ENCODE measurements around the gene CAMK4.
"Not testable (repeated sequence)": the region's sequence is repeated elsewhere in the genome, so short reads cannot be mapped to it uniquely, and the experiment has no call there.

The CAMK4 gene

GRCh38 chr5:111311666-111312065 is 87.5 kb downstream of the CAMK4 start:
- H3K4me1 ChIP-seq (ENCODE audit: insufficient read depth, low read length) = peaks cover 6% of the 10 kb centered on the region
- no peak overlapping the region for H3K4me3 ChIP-seq (ENCODE audit: low read length)
- no peaks in the 10 kb centered on the region for H3K36me3 ChIP-seq (ENCODE audit: insufficient read depth, low read length)
- no peaks in the 10 kb centered on the region for H3K9me3 ChIP-seq (ENCODE audit: low read length)
- no peak overlapping the region for H2AFZ ChIP-seq (ENCODE audit: low read depth, low read length)
- H3K27me3 ChIP-seq (ENCODE audit: insufficient read depth, low read length) = no peaks in the 10 kb centered on the region

DNA sequence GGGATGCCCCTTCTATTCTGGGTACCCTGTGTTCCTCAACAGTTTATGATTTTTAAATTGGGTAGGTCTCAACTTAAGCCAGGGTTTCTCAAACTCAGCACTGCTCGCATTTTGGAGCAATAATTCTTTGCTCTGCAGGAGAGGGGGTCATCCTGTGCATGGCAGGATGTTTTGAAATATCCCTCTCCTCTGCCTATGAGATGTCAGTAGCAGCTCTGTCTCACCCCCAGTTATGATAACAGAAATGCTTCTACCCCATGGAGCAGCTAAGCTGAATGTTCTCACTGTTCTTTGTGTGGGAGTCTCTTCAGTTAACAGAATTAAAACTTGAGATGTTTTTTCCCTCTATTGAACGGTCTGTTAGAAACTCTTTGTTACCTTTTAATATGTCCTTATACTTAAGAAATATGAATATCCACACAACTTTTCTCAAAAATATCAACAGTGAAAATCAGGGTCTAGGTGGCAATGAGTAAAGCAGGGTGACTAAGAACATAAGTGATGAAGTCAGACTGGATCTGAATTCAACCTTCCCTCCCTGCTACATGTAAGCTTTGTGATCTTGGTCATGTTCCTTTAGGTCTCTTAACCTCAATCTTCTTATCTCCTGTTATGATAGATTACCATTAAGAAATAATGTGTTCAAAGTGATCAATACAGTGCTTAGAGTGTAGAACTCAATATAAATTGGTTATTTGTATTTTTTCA is 89.0 kb downstream of the CAMK4 start:
- Histone ChIP-seq H3K36me3 (ENCODE audit: insufficient read depth, low read length) (no peaks in the 10 kb centered on the region), H3K27me3 (ENCODE audit: insufficient read depth, low read length) (no peaks in the 10 kb centered on the region), H3K4me1 (ENCODE audit: insufficient read depth, low read length) (peaks cover 6% of the 10 kb centered on the region), H3K9me3 (ENCODE audit: low read length) (no peaks in the 10 kb centered on the region), H3K4me3 (ENCODE audit: low read length) (no peak overlapping the region), H2AFZ (ENCODE audit: low read depth, low read length) (no peak overlapping the region)

DNA sequence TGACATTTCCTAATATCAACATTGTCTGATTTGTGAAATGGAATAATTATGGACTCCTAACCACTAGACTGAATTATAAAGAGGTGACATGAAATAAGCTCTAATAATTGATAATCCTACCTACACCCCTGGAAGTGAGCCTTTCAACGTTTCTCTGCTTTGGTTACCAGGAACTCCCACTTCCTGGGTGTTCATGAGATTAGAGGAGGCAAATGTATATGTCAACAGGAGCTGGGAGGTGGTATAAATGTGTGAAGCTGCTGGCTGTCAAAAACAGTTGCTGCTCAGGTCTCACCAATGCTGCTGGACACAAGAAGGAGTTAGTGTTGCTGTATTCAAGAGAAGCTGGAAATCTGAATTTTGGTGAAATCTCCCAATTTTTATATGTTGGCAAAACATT is 96.8 kb downstream of the CAMK4 start:
- no peaks in the 10 kb centered on the region for H3K27me3 ChIP-seq (ENCODE audit: insufficient read depth, low read length)
- no peaks in the 10 kb centered on the region for H3K4me1 ChIP-seq (ENCODE audit: insufficient read depth, low read length)
- no peak overlapping the region for H2AFZ ChIP-seq (ENCODE audit: low read depth, low read length)
- no peak overlapping the region for H3K4me3 ChIP-seq (ENCODE audit: low read length)
- no peaks in the 10 kb centered on the region for H3K36me3 ChIP-seq (ENCODE audit: insufficient read depth, low read length)
- no peaks in the 10 kb centered on the region for H3K9me3 ChIP-seq (ENCODE audit: low read length)

- Histone ChIP-seq H3K27me3 (ENCODE audit: insufficient read depth, low read length) (no peaks in the 10 kb centered on the region), H3K4me3 (ENCODE audit: low read length) (no peak overlapping the region), H3K36me3 (ENCODE audit: insufficient read depth, low read length) (no peaks in the 10 kb centered on the region), H3K9me3 (ENCODE audit: low read length) (no peaks in the 10 kb centered on the region), H2AFZ (ENCODE audit: low read depth, low read length) (no peak overlapping the region), H3K4me1 (ENCODE audit: insufficient read depth, low read length) (no peaks in the 10 kb centered on the region)
These were observed 97.2 kb downstream of the CAMK4 start for GRCh38 chr5:111321376-111321775.

- no peaks in the 10 kb centered on the region for H3K27me3 ChIP-seq (ENCODE audit: insufficient read depth, low read length)
- no peak overlapping the region for H2AFZ ChIP-seq (ENCODE audit: low read depth, low read length)
- no peaks in the 10 kb centered on the region for H3K36me3 ChIP-seq (ENCODE audit: insufficient read depth, low read length)
- H3K4me1 ChIP-seq (ENCODE audit: insufficient read depth, low read length) = no peaks in the 10 kb centered on the region
- no peak overlapping the region for H3K4me3 ChIP-seq (ENCODE audit: low read length)
- H3K9me3 ChIP-seq (ENCODE audit: low read length) = peaks cover 3% of the 10 kb centered on the region
These were observed 102.4 kb downstream of the CAMK4 start for GRCh38 chr5:111326551-111326950.

- H3K9me3 ChIP-seq (ENCODE audit: low read length) = no peaks in the 10 kb centered on the region
- H3K36me3 ChIP-seq (ENCODE audit: insufficient read depth, low read length) = no peaks in the 10 kb centered on the region
- no peaks in the 10 kb centered on the region for H3K27me3 ChIP-seq (ENCODE audit: insufficient read depth, low read length)
- no peak overlapping the region for H3K4me3 ChIP-seq (ENCODE audit: low read length)
- no peaks in the 10 kb centered on the region for H3K4me1 ChIP-seq (ENCODE audit: insufficient read depth, low read length)
- H2AFZ ChIP-seq (ENCODE audit: low read depth, low read length) = no peak overlapping the region
These were observed 112.9 kb downstream of the CAMK4 start for GRCh38 chr5:111337133-111337532.

DNA sequence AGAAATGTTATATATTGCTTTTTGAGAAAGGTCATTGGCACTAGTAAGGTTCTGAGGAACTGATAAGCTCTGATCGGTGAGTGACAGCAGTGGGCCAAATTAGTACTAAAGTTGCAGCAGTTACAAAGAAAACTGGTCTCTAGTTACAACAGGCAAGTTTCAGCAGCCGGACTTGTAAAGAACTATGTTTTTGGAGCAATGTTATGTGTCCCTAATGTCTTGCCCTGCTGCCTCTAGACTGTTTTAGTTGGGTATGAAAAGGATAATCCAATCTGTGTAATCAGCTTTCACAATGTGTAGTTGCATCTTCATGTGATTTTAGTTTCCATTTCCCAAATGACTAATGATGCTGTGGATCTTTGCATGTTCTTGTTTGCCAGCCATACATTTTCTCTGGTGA is 113.5 kb downstream of the CAMK4 start:
- no peaks in the 10 kb centered on the region for H3K9me3 ChIP-seq (ENCODE audit: low read length)
- H3K4me1 ChIP-seq (ENCODE audit: insufficient read depth, low read length) = no peaks in the 10 kb centered on the region
- H3K36me3 ChIP-seq (ENCODE audit: insufficient read depth, low read length) = no peaks in the 10 kb centered on the region
- H3K27me3 ChIP-seq (ENCODE audit: insufficient read depth, low read length) = no peaks in the 10 kb centered on the region
- H2AFZ ChIP-seq (ENCODE audit: low read depth, low read length) = no peak overlapping the region
- no peak overlapping the region for H3K4me3 ChIP-seq (ENCODE audit: low read length)

- Histone ChIP-seq H3K27me3 (ENCODE audit: insufficient read depth, low read length) (no peaks in the 10 kb centered on the region), H3K4me3 (ENCODE audit: low read length) (no peak overlapping the region), H3K4me1 (ENCODE audit: insufficient read depth, low read length) (peaks cover 2% of the 10 kb centered on the region), H3K36me3 (ENCODE audit: insufficient read depth, low read length) (no peaks in the 10 kb centered on the region), H2AFZ (ENCODE audit: low read depth, low read length) (no peak overlapping the region), H3K9me3 (ENCODE audit: low read length) (no peaks in the 10 kb centered on the region)
These were observed 121.5 kb downstream of the CAMK4 start for GRCh38 chr5:111345731-111346130.

GRCh38 chr5:111347021-111347420 is 122.8 kb downstream of the CAMK4 start:
- Histone ChIP-seq H3K9me3 (ENCODE audit: low read length) (no peaks in the 10 kb centered on the region), H3K36me3 (ENCODE audit: insufficient read depth, low read length) (no peaks in the 10 kb centered on the region), H3K4me3 (ENCODE audit: low read length) (no peak overlapping the region), H3K27me3 (ENCODE audit: insufficient read depth, low read length) (no peaks in the 10 kb centered on the region), H3K4me1 (ENCODE audit: insufficient read depth, low read length) (peaks cover 2% of the 10 kb centered on the region), H2AFZ (ENCODE audit: low read depth, low read length) (no peak overlapping the region)

- Histone ChIP-seq H2AFZ (ENCODE audit: low read depth, low read length) (no peak overlapping the region), H3K4me3 (ENCODE audit: low read length) (no peak overlapping the region), H3K36me3 (ENCODE audit: insufficient read depth, low read length) (no peaks in the 10 kb centered on the region)
These were observed 124.6 kb downstream of the CAMK4 start for GRCh38 chr5:111348661-111349329.

GRCh38 chr5:111349429-111349828 is 125.2 kb downstream of the CAMK4 start:
- Histone ChIP-seq H3K36me3 (ENCODE audit: insufficient read depth, low read length) (no peaks in the 10 kb centered on the region), H3K27me3 (ENCODE audit: insufficient read depth, low read length) (no peaks in the 10 kb centered on the region), H3K4me1 (ENCODE audit: insufficient read depth, low read length) (peaks cover 2% of the 10 kb centered on the region), H3K9me3 (ENCODE audit: low read length) (no peaks in the 10 kb centered on the region), H3K4me3 (ENCODE audit: low read length) (no peak overlapping the region), H2AFZ (ENCODE audit: low read depth, low read length) (no peak overlapping the region)

More at GRCh38 chr5:111348661-111349329, 124.6 kb downstream of the CAMK4 start:
- H3K9me3 ChIP-seq (ENCODE audit: low read length) = no peaks in the 10 kb centered on the region
- H3K4me1 ChIP-seq (ENCODE audit: insufficient read depth, low read length) = peaks cover 2% of the 10 kb centered on the region
- no peaks in the 10 kb centered on the region for H3K27me3 ChIP-seq (ENCODE audit: insufficient read depth, low read length)

DNA sequence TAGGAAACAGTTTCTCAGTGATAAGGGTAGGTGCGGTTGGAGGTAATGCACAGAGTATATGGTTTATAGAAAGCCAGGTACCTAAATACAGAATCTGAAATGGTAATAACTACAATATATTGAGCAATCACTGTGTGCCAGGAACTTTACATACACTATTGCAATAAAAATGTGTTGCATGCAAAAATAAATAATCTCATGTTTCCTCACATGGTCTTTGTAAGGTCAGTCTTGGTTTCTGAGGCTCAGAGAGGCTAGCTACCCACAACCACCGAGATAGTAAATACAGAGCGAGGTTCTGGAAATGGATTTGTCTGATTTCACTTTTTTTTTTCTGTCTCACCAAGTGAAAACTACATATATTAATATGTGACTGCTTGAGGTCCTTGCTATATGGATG is 128.9 kb downstream of the CAMK4 start:
- Histone ChIP-seq H2AFZ (ENCODE audit: low read depth, low read length) (no peak overlapping the region), H3K27me3 (ENCODE audit: insufficient read depth, low read length) (no peaks in the 10 kb centered on the region), H3K4me1 (ENCODE audit: insufficient read depth, low read length) (no peaks in the 10 kb centered on the region), H3K9me3 (ENCODE audit: low read length) (no peaks in the 10 kb centered on the region), H3K36me3 (ENCODE audit: insufficient read depth, low read length) (no peaks in the 10 kb centered on the region), H3K4me3 (ENCODE audit: low read length) (no peak overlapping the region)

DNA sequence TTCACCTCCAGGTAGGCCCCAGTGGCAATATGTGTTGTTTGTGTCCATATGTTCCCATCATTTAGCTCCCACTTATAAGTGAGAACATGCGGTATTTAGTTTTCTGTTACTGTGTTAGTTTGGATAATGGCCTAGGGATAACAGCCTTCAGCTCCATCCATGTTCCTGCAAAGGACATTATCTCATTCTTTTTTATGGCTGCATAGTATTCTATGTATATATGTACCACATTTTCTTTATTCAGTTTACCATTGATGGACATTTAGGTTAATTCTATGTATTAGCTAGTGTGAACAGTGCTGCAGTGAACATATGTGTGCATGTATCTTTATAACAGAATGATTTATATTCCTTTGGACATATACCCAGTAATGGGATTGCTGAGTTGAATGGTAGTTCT is 134.5 kb downstream of the CAMK4 start:
- not testable (repeated sequence) for H3K4me1 ChIP-seq (ENCODE audit: insufficient read depth, low read length); H2AFZ ChIP-seq (ENCODE audit: low read depth, low read length); H3K27me3 ChIP-seq (ENCODE audit: insufficient read depth, low read length); H3K4me3 ChIP-seq (ENCODE audit: low read length); H3K36me3 ChIP-seq (ENCODE audit: insufficient read depth, low read length); H3K9me3 ChIP-seq (ENCODE audit: low read length)

GRCh38 chr5:111360173-111360572 is 136.0 kb downstream of the CAMK4 start:
- no peaks in the 10 kb centered on the region for H3K4me1 ChIP-seq (ENCODE audit: insufficient read depth, low read length)

More at GRCh38 chr5:111360173-111360572, 136.0 kb downstream of the CAMK4 start:
- Histone ChIP-seq H3K9me3 (ENCODE audit: low read length) (no peaks in the 10 kb centered on the region), H3K27me3 (ENCODE audit: insufficient read depth, low read length) (no peaks in the 10 kb centered on the region), H3K4me3 (ENCODE audit: low read length) (no peak overlapping the region), H3K36me3 (ENCODE audit: insufficient read depth, low read length) (no peaks in the 10 kb centered on the region), H2AFZ (ENCODE audit: low read depth, low read length) (no peak overlapping the region)

All from neuron (in vitro differentiated cells).